WTC11 (cell line): ENCODE measurements around the gene STK39. TPM values are rescaled to one million over a fixed set of nuclear protein-coding genes. Genes with fewer than 3 reads are reported as not detected.
A peak's percentile ranks its signal among the peaks of the same experiment; 100 is the strongest.

Source experiments
- ATAC-seq: fragments of 200-7000 bp; cut with Tn5 transposase; 2 replicates; pipeline ENCODE4 v1.10.0; 2021; ENCODE audit warnings: mild to moderate bottlenecking, moderate library complexity
- CTCF ChIA-PET: fragments of 300-600 bp; sonication (Branson Sonifier 250); formaldehyde crosslinking; loops from one replicate; lab custom pipeline; 2021; ENCODE audit warnings: antibody characterized with exemption; lab: Charles Lee
- POLR2A ChIA-PET: fragments of 350-600 bp; sonication (Branson Sonifier 250); formaldehyde crosslinking; loops from one replicate; lab custom pipeline; 2021; ENCODE audit warnings: antibody characterized with exemption; lab: Charles Lee
- DNase-seq: peaks from one replicate; pipeline ENCODE4 v3.0.0; 2021; ENCODE audit warnings: low spot score
- H3K27ac Mint-ChIP-seq: 2 replicates; pipeline ENCODE4 v1.8.0; 2021; ENCODE audit warnings: mixed read lengths
- H3K27me3 Mint-ChIP-seq: 2 replicates; pipeline ENCODE4 v1.8.0; 2021; ENCODE audit warnings: low read depth, mild to moderate bottlenecking, moderate library complexity, mixed read lengths
- H3K36me3 Mint-ChIP-seq: 2 replicates; pipeline ENCODE4 v1.8.0; 2021; ENCODE audit warnings: mixed read lengths
- H3K4me1 Mint-ChIP-seq: 2 replicates; pipeline ENCODE4 v1.8.0; 2022; ENCODE audit warnings: mixed read lengths
- H3K4me3 Mint-ChIP-seq: 2 replicates; pipeline ENCODE4 v1.8.0; 2021; ENCODE audit warnings: mild to moderate bottlenecking, moderate library complexity, mixed read lengths
- H3K9me3 Mint-ChIP-seq: 2 replicates; pipeline ENCODE4 v1.8.0; 2021; ENCODE audit warnings: mixed read lengths
- CBFB ChIP-seq: sonication (generic); formaldehyde crosslinking; IDR thresholded peaks from 2 replicates; pipeline ENCODE4 v1.8.1; 2022; ENCODE audit warnings: mild to moderate bottlenecking, low read depth, missing genetic modification reagents
- ESRRA ChIP-seq: sonication (generic); formaldehyde crosslinking; IDR thresholded peaks from 2 replicates; pipeline ENCODE4 v1.8.1; 2022; ENCODE audit warnings: mild to moderate bottlenecking, missing genetic modification reagents, borderline replicate concordance
- FOXK1 ChIP-seq: sonication (generic); formaldehyde crosslinking; IDR thresholded peaks from 2 replicates; pipeline ENCODE4 v1.8.0; 2022; ENCODE audit warnings: mild to moderate bottlenecking, moderate library complexity, missing genetic modification reagents
- GABPB1 ChIP-seq: sonication (generic); formaldehyde crosslinking; IDR thresholded peaks from 2 replicates; pipeline ENCODE4 v1.8.1; 2023; ENCODE audit warnings: mild to moderate bottlenecking, missing genetic modification reagents
- JAZF1 ChIP-seq: fragments of 250-450 bp; sonication (Bioruptor Pico); IDR thresholded peaks from 2 replicates; pipeline ENCODE4 v1.9.0; 2021; ENCODE audit warnings: moderate library complexity, mild to moderate bottlenecking, inconsistent platforms
- KAT7 ChIP-seq: sonication (generic); formaldehyde crosslinking; IDR thresholded peaks from 2 replicates; pipeline ENCODE4 v1.8.1; 2023; ENCODE audit warnings: missing genetic modification reagents, mild to moderate bottlenecking, borderline replicate concordance
- NR1H2 ChIP-seq: sonication (generic); formaldehyde crosslinking; IDR thresholded peaks from 2 replicates; pipeline ENCODE4 v1.9.0; 2021; ENCODE audit warnings: mild to moderate bottlenecking, moderate library complexity, missing genetic modification reagents
- SOX15 ChIP-seq: fragments of 250-450 bp; sonication (Bioruptor Pico); IDR thresholded peaks from 2 replicates; pipeline ENCODE4 v1.9.0; 2021; ENCODE audit warnings: mild to moderate bottlenecking
- ZBTB21 ChIP-seq: sonication (generic); formaldehyde crosslinking; IDR thresholded peaks from 2 replicates; pipeline ENCODE4 v1.8.1; 2023; ENCODE audit warnings: mild to moderate bottlenecking, missing genetic modification reagents, borderline replicate concordance
- ZNF416 ChIP-seq: fragments of 250-450 bp; sonication (Bioruptor Pico); IDR thresholded peaks from 2 replicates; pipeline ENCODE4 v1.9.0; 2021; ENCODE audit warnings: mild to moderate bottlenecking, inconsistent platforms
- total RNA-seq: library from RNA; stranded (reverse); gene quantifications from 3 replicates; pipeline ENCODE4 v1.2.3, GENCODE V29; 2021
- TF ChIP-seq, protein P1 (sequence below): fragments of 250-450 bp; sonication (Bioruptor Pico); conservative IDR thresholded peaks from 2 replicates; pipeline ENCODE4 v1.9.0; 2021; ENCODE audit warnings: mild to moderate bottlenecking
- TF ChIP-seq, protein P2 (sequence below): sonication (generic); formaldehyde crosslinking; IDR thresholded peaks from 2 replicates; pipeline ENCODE4 v1.8.1; 2023; ENCODE audit warnings: mild to moderate bottlenecking, missing genetic modification reagents, borderline replicate concordance
- TF ChIP-seq, protein P3 (sequence below): sonication (generic); formaldehyde crosslinking; IDR thresholded peaks from 2 replicates; pipeline ENCODE4 v1.8.1; 2023; ENCODE audit warnings: mild to moderate bottlenecking, missing genetic modification reagents

Gene STK39
- total RNA-seq, 1 experiment from 2014 or later, result 20.5 TPM

DNA sequence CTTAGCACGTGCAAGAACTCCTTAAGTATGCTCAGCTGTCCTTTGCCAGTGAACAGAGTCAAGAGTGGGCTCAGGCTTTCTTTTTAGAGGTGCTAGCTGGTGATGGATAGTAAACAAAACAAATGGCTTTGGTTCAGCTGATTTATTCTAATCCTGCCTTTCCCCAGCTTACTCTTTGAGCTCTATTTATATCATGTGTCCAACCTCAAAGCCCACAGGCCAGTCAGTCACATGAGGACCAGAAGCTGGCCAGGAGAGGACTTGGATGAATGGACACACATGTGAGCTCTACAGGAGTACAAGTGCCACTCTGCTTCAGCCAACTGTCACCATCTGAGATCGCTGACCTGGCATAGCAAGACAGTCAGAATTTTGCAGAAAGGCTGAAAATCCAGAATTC, 59.4 kb downstream of the STK39 start:
- H3K4me1 Mint-ChIP-seq, result peaks cover 65% of the 10 kb centered on the region
- H3K4me3 Mint-ChIP-seq, result no peak overlapping the region
- H3K27ac Mint-ChIP-seq, result no peak overlapping the region
- H3K36me3 Mint-ChIP-seq, result no peaks in the 10 kb centered on the region
- CTCF ChIA-PET, result no interaction called here
- TF ChIP-seq FOXK1 (CRISPR knock-in tag), result no peak
- no peak for TF ChIP-seq ZNF416
- TF ChIP-seq, protein P1, sequence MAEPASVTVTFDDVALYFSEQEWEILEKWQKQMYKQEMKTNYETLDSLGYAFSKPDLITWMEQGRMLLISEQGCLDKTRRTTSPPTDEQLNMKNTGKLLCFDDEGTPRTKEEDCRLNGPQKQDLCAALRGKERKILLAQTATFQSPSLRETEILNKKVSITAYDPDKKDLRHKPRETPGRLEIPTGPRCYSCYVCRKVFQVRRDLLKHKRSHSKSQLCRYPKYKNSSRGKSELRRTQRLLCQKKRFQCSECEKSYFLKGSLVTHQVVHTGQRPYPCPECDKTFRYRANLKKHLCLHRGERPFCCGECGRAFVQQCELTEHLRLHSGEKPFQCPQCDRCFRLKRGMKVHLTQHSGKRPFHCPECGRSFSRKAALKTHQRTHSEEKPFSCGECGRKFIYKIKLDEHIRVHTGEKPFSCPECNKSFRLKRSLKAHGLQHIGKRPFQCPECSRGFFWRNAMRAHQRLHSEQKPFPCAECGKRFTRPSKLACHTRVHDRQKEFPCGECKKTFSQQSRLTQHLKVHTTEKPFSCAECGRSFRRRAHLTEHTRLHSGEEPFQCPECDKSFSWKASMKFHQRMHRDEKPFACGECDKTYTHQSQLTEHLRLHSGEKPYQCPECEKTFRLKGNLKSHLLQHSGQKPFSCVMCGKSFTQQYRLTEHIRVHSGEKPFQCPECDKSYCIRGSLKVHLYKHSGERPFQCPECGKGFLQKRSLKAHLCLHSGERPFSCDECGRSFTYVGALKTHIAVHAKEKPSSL (CRISPR knock-in tag), result no peak
- no peak for TF ChIP-seq ZBTB21 (CRISPR knock-in tag)
- TF ChIP-seq JAZF1, result no peak
- TF ChIP-seq CBFB (CRISPR knock-in tag), result no peak
- H3K9me3 Mint-ChIP-seq, result no peaks in the 10 kb centered on the region
- no peak for DNase-seq
- no peak for ATAC-seq
- POLR2A ChIA-PET, result no interaction called here
- peaks cover 18% of the 10 kb centered on the region for H3K27me3 Mint-ChIP-seq

DNA sequence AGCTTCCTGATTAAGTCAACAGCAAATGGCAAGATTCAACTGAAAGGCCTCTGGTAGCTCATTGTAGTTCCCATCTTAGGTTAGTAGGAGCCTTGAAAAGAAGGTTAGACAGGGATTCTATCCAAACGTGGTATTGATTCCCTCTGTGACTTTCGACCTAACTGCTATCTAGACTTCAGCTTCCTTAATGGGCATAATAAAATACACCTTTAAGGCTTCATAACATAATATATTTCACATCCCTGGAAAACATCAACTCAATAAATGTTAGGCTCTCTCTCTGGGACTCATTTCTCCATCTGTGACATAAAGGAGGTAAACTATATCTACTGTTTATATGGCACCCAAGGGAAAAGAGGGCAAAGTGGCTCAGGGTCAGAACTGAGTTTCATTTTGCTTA, 60.9 kb downstream of the STK39 start:
- Mint-ChIP-seq H3K27ac (no peak overlapping the region), H3K27me3 (peaks cover 21% of the 10 kb centered on the region), H3K4me3 (no peak overlapping the region), H3K9me3 (no peaks in the 10 kb centered on the region), H3K4me1 (peaks cover 71% of the 10 kb centered on the region), H3K36me3 (no peaks in the 10 kb centered on the region)
- ChIA-PET POLR2A (no interaction called here), CTCF (no interaction called here)
- DNase-seq, result no peak
- TF ChIP-seq, protein P2, sequence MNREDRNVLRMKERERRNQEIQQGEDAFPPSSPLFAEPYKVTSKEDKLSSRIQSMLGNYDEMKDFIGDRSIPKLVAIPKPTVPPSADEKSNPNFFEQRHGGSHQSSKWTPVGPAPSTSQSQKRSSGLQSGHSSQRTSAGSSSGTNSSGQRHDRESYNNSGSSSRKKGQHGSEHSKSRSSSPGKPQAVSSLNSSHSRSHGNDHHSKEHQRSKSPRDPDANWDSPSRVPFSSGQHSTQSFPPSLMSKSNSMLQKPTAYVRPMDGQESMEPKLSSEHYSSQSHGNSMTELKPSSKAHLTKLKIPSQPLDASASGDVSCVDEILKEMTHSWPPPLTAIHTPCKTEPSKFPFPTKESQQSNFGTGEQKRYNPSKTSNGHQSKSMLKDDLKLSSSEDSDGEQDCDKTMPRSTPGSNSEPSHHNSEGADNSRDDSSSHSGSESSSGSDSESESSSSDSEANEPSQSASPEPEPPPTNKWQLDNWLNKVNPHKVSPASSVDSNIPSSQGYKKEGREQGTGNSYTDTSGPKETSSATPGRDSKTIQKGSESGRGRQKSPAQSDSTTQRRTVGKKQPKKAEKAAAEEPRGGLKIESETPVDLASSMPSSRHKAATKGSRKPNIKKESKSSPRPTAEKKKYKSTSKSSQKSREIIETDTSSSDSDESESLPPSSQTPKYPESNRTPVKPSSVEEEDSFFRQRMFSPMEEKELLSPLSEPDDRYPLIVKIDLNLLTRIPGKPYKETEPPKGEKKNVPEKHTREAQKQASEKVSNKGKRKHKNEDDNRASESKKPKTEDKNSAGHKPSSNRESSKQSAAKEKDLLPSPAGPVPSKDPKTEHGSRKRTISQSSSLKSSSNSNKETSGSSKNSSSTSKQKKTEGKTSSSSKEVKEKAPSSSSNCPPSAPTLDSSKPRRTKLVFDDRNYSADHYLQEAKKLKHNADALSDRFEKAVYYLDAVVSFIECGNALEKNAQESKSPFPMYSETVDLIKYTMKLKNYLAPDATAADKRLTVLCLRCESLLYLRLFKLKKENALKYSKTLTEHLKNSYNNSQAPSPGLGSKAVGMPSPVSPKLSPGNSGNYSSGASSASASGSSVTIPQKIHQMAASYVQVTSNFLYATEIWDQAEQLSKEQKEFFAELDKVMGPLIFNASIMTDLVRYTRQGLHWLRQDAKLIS (CRISPR knock-in tag), result no peak
- no peak for TF ChIP-seq ZNF416
- no peak for TF ChIP-seq ESRRA (CRISPR knock-in tag)
- TF ChIP-seq, protein P3, sequence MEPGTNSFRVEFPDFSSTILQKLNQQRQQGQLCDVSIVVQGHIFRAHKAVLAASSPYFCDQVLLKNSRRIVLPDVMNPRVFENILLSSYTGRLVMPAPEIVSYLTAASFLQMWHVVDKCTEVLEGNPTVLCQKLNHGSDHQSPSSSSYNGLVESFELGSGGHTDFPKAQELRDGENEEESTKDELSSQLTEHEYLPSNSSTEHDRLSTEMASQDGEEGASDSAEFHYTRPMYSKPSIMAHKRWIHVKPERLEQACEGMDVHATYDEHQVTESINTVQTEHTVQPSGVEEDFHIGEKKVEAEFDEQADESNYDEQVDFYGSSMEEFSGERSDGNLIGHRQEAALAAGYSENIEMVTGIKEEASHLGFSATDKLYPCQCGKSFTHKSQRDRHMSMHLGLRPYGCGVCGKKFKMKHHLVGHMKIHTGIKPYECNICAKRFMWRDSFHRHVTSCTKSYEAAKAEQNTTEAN, result no peak
- no peak for TF ChIP-seq KAT7 (CRISPR knock-in tag)
- ATAC-seq, result no peak

DNA sequence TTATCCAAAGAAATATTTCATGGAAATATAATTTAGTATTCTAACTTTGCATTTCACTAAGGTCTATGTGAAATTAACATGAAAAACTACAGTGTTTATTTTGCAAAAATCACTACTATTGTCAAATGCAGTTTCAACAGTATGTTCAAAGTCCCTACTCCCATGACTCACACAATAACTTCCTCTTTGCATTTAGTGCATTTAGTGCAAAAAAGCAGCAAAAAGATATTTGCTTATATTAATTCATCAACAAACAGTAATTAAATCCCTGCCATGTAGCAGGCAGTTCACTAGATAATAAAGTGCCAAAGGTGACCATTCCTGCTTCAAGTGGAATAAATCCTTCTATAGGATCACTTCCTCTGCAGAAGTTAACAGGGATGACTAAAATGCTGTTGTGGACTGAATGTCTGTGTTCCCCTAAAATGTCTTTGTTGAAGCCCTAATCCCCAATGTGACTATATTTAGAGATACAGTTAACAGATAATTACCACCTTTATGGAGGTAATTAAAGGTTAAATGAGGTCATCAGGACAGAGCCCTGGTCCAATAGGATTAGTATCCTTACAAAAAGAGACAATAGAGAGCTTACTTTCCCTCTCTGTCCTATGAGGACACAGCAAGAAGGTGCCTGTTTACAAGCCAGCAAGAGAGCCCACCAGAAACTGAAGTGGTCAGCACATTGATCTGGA, 61.7 kb downstream of the STK39 start:
- H3K9me3 Mint-ChIP-seq, result no peaks in the 10 kb centered on the region
- DNase-seq (no peak), ATAC-seq (no peak)
- H3K27me3 Mint-ChIP-seq, result peaks cover 21% of the 10 kb centered on the region
- H3K4me3 Mint-ChIP-seq, result no peak overlapping the region
- POLR2A ChIA-PET, result no interaction called here
- peaks cover 71% of the 10 kb centered on the region for H3K4me1 Mint-ChIP-seq
- no peaks in the 10 kb centered on the region for H3K36me3 Mint-ChIP-seq
- TF ChIP-seq GABPB1 (CRISPR knock-in tag), result peak; percentile 31; the same call in 1 of the 2 replicates
- TF ChIP-seq, protein P3, result no peak
- TF ChIP-seq NR1H2, result no peak
- TF ChIP-seq SOX15 (CRISPR knock-in tag), result no peak
- H3K27ac Mint-ChIP-seq, result no peak overlapping the region
- CTCF ChIA-PET, result no interaction called here
